HTERT RPE-1 (cell line): ENCODE results near the gene SGSM2.

Experiments used
- in situ Hi-C: fragments of 300-500 bp; cut with MboI; formaldehyde crosslinking; loops from 4 replicates; pipeline ENCODE4 v1.14.3; 2020; ENCODE audit warnings: low sequenced_read_pairs

The SGSM2 gene

GRCh38 chr17:2397247-2398171 is 60.2 kb downstream of the SGSM2 start:
- in situ Hi-C loops: no loop called here

GRCh38 chr17:2398182-2398581 is 60.9 kb downstream of the SGSM2 start:
- in situ Hi-C loops: no loop called here

GRCh38 chr17:2398655-2399571 is 61.6 kb downstream of the SGSM2 start:
- in situ Hi-C loops: no loop called here

- in situ Hi-C loops: no loop called here
Measured at GRCh38 chr17:2399572-2400473, 62.5 kb downstream of the SGSM2 start.

- in situ Hi-C loops: no loop called here
Measured at GRCh38 chr17:2400474-2400866, 63.2 kb downstream of the SGSM2 start.

GRCh38 chr17:2400877-2401425 is 63.6 kb downstream of the SGSM2 start, which contains the start of gene MNT:
TSS of gene MNT (minus strand) at chr17:2401060. CDS start at chr17:2400712, 348 bp downstream.
- in situ Hi-C loops: no loop called here

GRCh38 chr17:2401426-2402221 is 64.3 kb downstream of the SGSM2 start:
- in situ Hi-C loops: no loop called here

- in situ Hi-C loops: no loop called here
Measured at GRCh38 chr17:2402544-2402943, 65.2 kb downstream of the SGSM2 start.

- in situ Hi-C loops: no loop called here
Measured at GRCh38 chr17:2403044-2403443, 65.7 kb downstream of the SGSM2 start.

GRCh38 chr17:2405247-2405926 is 68.1 kb downstream of the SGSM2 start:
- in situ Hi-C loops: no loop called here

GRCh38 chr17:2406271-2406902 is 69.1 kb downstream of the SGSM2 start:
- in situ Hi-C loops: no loop called here

- in situ Hi-C loops: no loop called here
Measured at GRCh38 chr17:2406903-2407790, 69.8 kb downstream of the SGSM2 start.

- in situ Hi-C loops: no loop called here
Measured at GRCh38 chr17:2410951-2411350, 73.7 kb downstream of the SGSM2 start.

- in situ Hi-C loops: no loop called here
Measured at GRCh38 chr17:2412561-2413021, 75.3 kb downstream of the SGSM2 start.

- in situ Hi-C loops: no loop called here
Measured at GRCh38 chr17:2414446-2415064, 77.3 kb downstream of the SGSM2 start.

GRCh38 chr17:2415081-2415480 is 77.8 kb downstream of the SGSM2 start:
- in situ Hi-C loops: no loop called here
